ENCODE results near the gene GPHN. TPM values are rescaled to one million over a fixed set of nuclear protein-coding genes. Genes with fewer than 3 reads are reported as not detected.
"Not testable (repeated sequence)": the region's sequence is repeated elsewhere in the genome, so short reads cannot be mapped to it uniquely, and the experiment has no call there.

GPHN gene
- total RNA-seq, 1 donor from 2014 or later, result 33.4 TPM

DNA sequence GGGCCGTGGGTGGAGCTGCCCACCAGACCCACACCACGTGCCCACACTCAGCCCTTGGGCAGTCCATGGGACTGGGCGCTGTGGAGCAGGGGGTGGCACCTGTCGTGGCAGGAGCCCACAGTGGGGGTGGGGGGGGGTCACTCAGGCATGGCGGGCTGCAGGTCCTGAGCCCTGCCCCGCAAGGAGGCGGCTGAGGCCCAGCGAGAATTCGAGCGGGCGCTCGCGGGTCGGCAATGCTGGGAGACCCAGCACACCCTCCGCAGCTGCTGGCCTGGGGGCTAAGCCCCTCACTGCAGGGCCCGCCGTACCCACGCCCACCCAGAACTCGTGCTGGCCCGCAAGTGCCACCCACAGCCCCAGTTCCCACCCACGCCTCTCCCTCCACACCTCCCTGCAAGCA lies 548.7 kb downstream of the GPHN start:
- Histone ChIP-seq H3K4me1 (no peaks in the 10 kb centered on the region), H3K4me3 (no peak overlapping the region), H3K27me3 (ENCODE audit: low read depth) (no peaks in the 10 kb centered on the region), H3K9me3 (replicated peaks) (peaks cover 9% of the 10 kb centered on the region), H3K27ac (replicated peaks) (no peak overlapping the region), H3K36me3 (peaks cover 14% of the 10 kb centered on the region)
- intact Hi-C loops (cut with micrococcal nuclease), result no loop called here
- no peak for TF ChIP-seq CTCF (IDR thresholded peaks at IDR 0.05; ENCODE audit: borderline replicate concordance)
- DNase-seq, result no peak

- H3K4me1 ChIP-seq, result no peaks in the 10 kb centered on the region
- no peak for TF ChIP-seq CTCF (IDR thresholded peaks at IDR 0.05; ENCODE audit: borderline replicate concordance)
- no peak overlapping the region for H3K4me3 ChIP-seq
- H3K36me3 ChIP-seq, result peaks cover 33% of the 10 kb centered on the region
- no peak overlapping the region for H3K27ac ChIP-seq (replicated peaks)
- peaks cover 28% of the 10 kb centered on the region for H3K9me3 ChIP-seq (replicated peaks)
- DNase-seq, result no peak
- H3K27me3 ChIP-seq (ENCODE audit: low read depth), result no peaks in the 10 kb centered on the region
- intact Hi-C loops (cut with micrococcal nuclease), result no loop called here
These were observed 551.6 kb downstream of the GPHN start for GRCh38 chr14:67059596-67059995.

- intact Hi-C loops (cut with micrococcal nuclease), result no loop called here
- Histone ChIP-seq H3K4me3 (no peak overlapping the region), H3K4me1 (no peaks in the 10 kb centered on the region), H3K36me3 (peaks cover 33% of the 10 kb centered on the region), H3K27ac (replicated peaks) (no peak overlapping the region), H3K9me3 (replicated peaks) (peaks cover 22% of the 10 kb centered on the region), H3K27me3 (ENCODE audit: low read depth) (no peaks in the 10 kb centered on the region)
- no peak for DNase-seq
- no peak for TF ChIP-seq CTCF (IDR thresholded peaks at IDR 0.05; ENCODE audit: borderline replicate concordance)
These were observed 552.6 kb downstream of the GPHN start for GRCh38 chr14:67060546-67060945.

- H3K4me3 ChIP-seq; intact Hi-C loops (cut with micrococcal nuclease); DNase-seq; H3K27ac ChIP-seq (replicated peaks); H3K27me3 ChIP-seq (ENCODE audit: low read depth): not testable (repeated sequence)
- Histone ChIP-seq H3K36me3 (peaks cover 14% of the 10 kb centered on the region), H3K4me1 (peaks cover 27% of the 10 kb centered on the region), H3K9me3 (replicated peaks) (peaks cover 15% of the 10 kb centered on the region)
These were observed 559.3 kb downstream of the GPHN start for GRCh38 chr14:67067070-67067814.

DNA sequence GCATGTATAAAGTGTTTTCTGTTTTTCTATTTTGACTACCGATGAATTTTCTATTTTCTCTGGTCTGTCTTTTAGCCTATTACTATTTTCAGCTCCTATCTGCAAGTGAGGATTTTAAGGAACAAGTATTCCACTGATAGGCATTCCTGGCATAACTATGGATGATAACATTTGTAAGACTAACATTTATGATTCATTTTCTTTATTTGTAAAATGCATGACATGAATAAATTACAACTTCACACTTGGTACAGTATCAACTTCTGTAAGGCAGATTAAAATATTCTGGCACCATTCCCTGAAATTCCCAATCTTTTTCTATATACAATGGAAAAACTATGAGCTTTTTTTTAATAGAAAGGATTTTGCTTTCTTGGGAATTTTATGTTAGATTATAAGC lies 560.3 kb downstream of the GPHN start:
- Histone ChIP-seq H3K27ac (replicated peaks) (no peak overlapping the region), H3K4me1 (peaks cover 27% of the 10 kb centered on the region), H3K9me3 (replicated peaks) (peaks cover 5% of the 10 kb centered on the region), H3K36me3 (peaks cover 4% of the 10 kb centered on the region), H3K4me3 (no peak overlapping the region), H3K27me3 (ENCODE audit: low read depth) (no peaks in the 10 kb centered on the region)
- TF ChIP-seq CTCF (IDR thresholded peaks at IDR 0.05; ENCODE audit: borderline replicate concordance), result no peak
- no peak for DNase-seq
- intact Hi-C loops (cut with micrococcal nuclease), result no loop called here

- no peaks in the 10 kb centered on the region for H3K27me3 ChIP-seq (ENCODE audit: low read depth)
- no peak overlapping the region for H3K27ac ChIP-seq (replicated peaks)
- H3K36me3 ChIP-seq, result no peaks in the 10 kb centered on the region
- no peak overlapping the region for H3K4me3 ChIP-seq
- peaks cover 27% of the 10 kb centered on the region for H3K4me1 ChIP-seq
- no peaks in the 10 kb centered on the region for H3K9me3 ChIP-seq (replicated peaks)
- TF ChIP-seq CTCF (IDR thresholded peaks at IDR 0.05; ENCODE audit: borderline replicate concordance), result no peak
- intact Hi-C loops (cut with micrococcal nuclease), result no loop called here
- no peak for DNase-seq
These were observed 563.6 kb downstream of the GPHN start for GRCh38 chr14:67071506-67071905.

Measured in left ventricle myocardium inferior (tissue), 1 donor.